GM18907 (cell line): ENCODE measurements around the gene CDKN2D.

Experiments used
- ATAC-seq: cut with Tn5 transposase; IDR thresholded peaks from one replicate; pipeline ENCODE4 v1.9.1; 2021; ENCODE audit warnings: mild to moderate bottlenecking, moderate library complexity; ENCODE audit not compliant: unreplicated experiment

Gene CDKN2D

GRCh38 chr19:10523135-10523636 is 45.6 kb downstream of the CDKN2D start:
- no peak for ATAC-seq

GRCh38 chr19:10521461-10522171 is 47.2 kb downstream of the CDKN2D start:
- ATAC-seq = no peak

- ATAC-seq = no peak
Observed at GRCh38 chr19:10520652-10521318, 48.0 kb downstream of the CDKN2D start.

- no peak for ATAC-seq
Observed at GRCh38 chr19:10519421-10519820, 49.4 kb downstream of the CDKN2D start.

GRCh38 chr19:10518444-10519361 is 50.1 kb downstream of the CDKN2D start:
- ATAC-seq = no peak

GRCh38 chr19:10517760-10518443 is 50.9 kb downstream of the CDKN2D start:
- no peak for ATAC-seq

GRCh38 chr19:10517361-10517759 is 51.4 kb downstream of the CDKN2D start, which contains the start of gene S1PR5:
Gene S1PR5 (minus strand): TSS chr19:10517447. CDS start chr19:10515011, 2,436 bp downstream.
- ATAC-seq = no peak

GRCh38 chr19:10516671-10517286 is 52.0 kb downstream of the CDKN2D start:
- no peak for ATAC-seq
